DMS 273 treated with DMSO at 0.1 percent for 48 hours (cell line): ENCODE results near the gene OR5H2.
"Not testable (repeated sequence)": the region's sequence is repeated elsewhere in the genome, so short reads cannot be mapped to it uniquely, and the experiment has no call there.

Experiments used
- DNase-seq: peaks from one replicate; lab custom pipeline; 2025; lab: John Stamatoyannopoulos, UW

Gene OR5H2

GRCh38 chr3:98282205-98282604 is at the start of gene OR5H2:
Gene OR5H2, plus strand, starts transcription at chr3:98282505. Its CDS starts 398 bp downstream, at chr3:98282903.
- DNase-seq: no peak

GRCh38 chr3:98233468-98233867 is 48.8 kb upstream of the OR5H2 start:
- DNase-seq: no peak

- DNase-seq: no peak
Measured at GRCh38 chr3:98240131-98240530, 42.2 kb upstream of the OR5H2 start.

GRCh38 chr3:98242155-98242554 is 40.1 kb upstream of the OR5H2 start:
- no peak for DNase-seq

GRCh38 chr3:98243843-98244242 is 38.5 kb upstream of the OR5H2 start:
- DNase-seq: no peak

GRCh38 chr3:98246142-98246541 is 36.2 kb upstream of the OR5H2 start:
- DNase-seq: no peak

- DNase-seq: not testable (repeated sequence)
Measured at GRCh38 chr3:98256026-98256425, 26.3 kb upstream of the OR5H2 start.

GRCh38 chr3:98259707-98260106 is 22.6 kb upstream of the OR5H2 start:
- DNase-seq: no peak

- no peak for DNase-seq
Measured at GRCh38 chr3:98262046-98262445, 20.3 kb upstream of the OR5H2 start.

- no peak for DNase-seq
Measured at GRCh38 chr3:98263944-98264343, 18.4 kb upstream of the OR5H2 start, which contains the start of gene OR5H6. Gene OR5H6, plus strand, starts transcription at chr3:98264244. Its CDS starts 89 bp downstream, at chr3:98264333.

- no peak for DNase-seq
Measured at GRCh38 chr3:98269846-98270245, 12.5 kb upstream of the OR5H2 start.

- DNase-seq: no peak
Measured at GRCh38 chr3:98272126-98272525, 10.2 kb upstream of the OR5H2 start.

GRCh38 chr3:98274914-98275313 is 7.4 kb upstream of the OR5H2 start:
- DNase-seq: no peak

- no peak for DNase-seq
Measured at GRCh38 chr3:98290916-98291315, 8.6 kb downstream of the OR5H2 start.

- DNase-seq: no peak
Measured at GRCh38 chr3:98291332-98291957, 9.1 kb downstream of the OR5H2 start.

- DNase-seq: no peak
Measured at GRCh38 chr3:98322101-98322500, 39.8 kb downstream of the OR5H2 start.

- DNase-seq: no peak
Measured at GRCh38 chr3:98322686-98323085, 40.4 kb downstream of the OR5H2 start.

GRCh38 chr3:98323425-98323824 is 41.1 kb downstream of the OR5H2 start:
- no peak for DNase-seq

GRCh38 chr3:98325055-98325454 is 42.8 kb downstream of the OR5H2 start:
- DNase-seq: no peak

GRCh38 chr3:98326105-98326893 is 44.0 kb downstream of the OR5H2 start:
- DNase-seq: no peak

- no peak for DNase-seq
Measured at GRCh38 chr3:98326945-98327344, 44.6 kb downstream of the OR5H2 start.

- DNase-seq: no peak
Measured at GRCh38 chr3:98328933-98329332, 46.6 kb downstream of the OR5H2 start.

- peak; percentile 20 for DNase-seq
Measured at GRCh38 chr3:98329392-98330124, 47.3 kb downstream of the OR5H2 start.
